Smooth muscle cell (in vitro differentiated cells): ENCODE data around the gene REPS1. TPM values are rescaled to one million over a fixed set of nuclear protein-coding genes. Genes with fewer than 3 reads are reported as not detected.

Experiments used
- DNase-seq: peaks from one replicate; lab custom pipeline; 2025; ENCODE audit not compliant: unreplicated experiment; lab: John Stamatoyannopoulos, UW
- H2AFZ ChIP-seq: fragments of 200-600 bp; sonication (generic); 2 replicates; pipeline ENCODE4 v1.6.0; 2016; ENCODE audit warnings: antibody characterized with exemption, low read depth, mild to moderate bottlenecking
- H3F3A ChIP-seq: fragments of 200-600 bp; sonication (generic); 2 replicates; pipeline ENCODE4 v1.6.0; 2017; ENCODE audit warnings: antibody characterized with exemption, low read depth
- H3K27ac ChIP-seq: fragments of 200-600 bp; sonication (generic); 2 replicates; pipeline ENCODE4 v1.5.1; 2016; ENCODE audit warnings: low read depth, mild to moderate bottlenecking
- H3K27me3 ChIP-seq: fragments of 200-600 bp; sonication (generic); 2 replicates; pipeline ENCODE4 v1.6.1; 2016; ENCODE audit warnings: low read depth, mild to moderate bottlenecking
- H3K36me3 ChIP-seq: fragments of 200-600 bp; sonication (generic); 2 replicates; pipeline ENCODE4 v1.5.1; 2016; ENCODE audit warnings: low read depth
- H3K4me1 ChIP-seq: fragments of 200-600 bp; sonication (generic); 2 replicates; pipeline ENCODE4 v1.5.1; 2016; ENCODE audit warnings: low read depth
- H3K4me2 ChIP-seq: fragments of 200-600 bp; sonication (generic); 2 replicates; pipeline ENCODE4 v1.6.0; 2016; ENCODE audit warnings: mild to moderate bottlenecking
- H3K4me3 ChIP-seq: fragments of 200-600 bp; sonication (generic); 2 replicates; pipeline ENCODE4 v1.5.1; 2016; ENCODE audit warnings: mild to moderate bottlenecking
- H3K79me2 ChIP-seq: fragments of 200-600 bp; sonication (generic); 2 replicates; pipeline ENCODE4 v1.6.0; 2016; ENCODE audit warnings: low read depth, mild to moderate bottlenecking
- H3K9ac ChIP-seq: fragments of 200-600 bp; sonication (generic); 2 replicates; pipeline ENCODE4 v1.6.0; 2016; ENCODE audit warnings: low read depth
- H3K9me3 ChIP-seq: fragments of 200-600 bp; sonication (generic); replicated peaks from 2 replicates; pipeline ENCODE4 v1.5.1; 2016; ENCODE audit warnings: low read depth
- H4K20me1 ChIP-seq: fragments of 200-600 bp; sonication (generic); 2 replicates; pipeline ENCODE4 v1.6.0; 2016; ENCODE audit warnings: low read depth
- CTCF ChIP-seq: fragments of 200-600 bp; sonication (generic); IDR thresholded peaks from 2 replicates; pipeline ENCODE4 v1.5.1; 2017; ENCODE audit warnings: borderline replicate concordance, mild to moderate bottlenecking, antibody characterized with exemption; ENCODE audit not compliant: insufficient read depth, poor library complexity, severe bottlenecking
- WGBS: methylation state at CpG from one replicate; pipeline ENCODE4 v1.1.7; 2016; ENCODE audit warnings: low lambda C conversion rate; 5-methylcytosine and 5-hydroxymethylcytosine counted together
- polyA plus RNA-seq: library from polyadenylated mRNA; unstranded; fragments of >200 nt; fragmentation: Nextera tagmentation; extraction: Ambion mirVana; gene quantifications from 2 replicates; pipeline ENCODE4 v1.2.1, GENCODE V29; 2016
- total RNA-seq: library from RNA; depleted of rRNA; stranded (reverse); fragments of >200 nt; gene quantifications from 2 replicates; pipeline ENCODE4 v1.2.3, GENCODE V29; 2014

The REPS1 gene
- total and polyA plus RNA-seq, 2 experiments from 2014 or later = 29.0 to 58.2 TPM

GRCh38 chr6:139006477-139006876 lies 18.4 kb upstream of the REPS1 start:
- Histone ChIP-seq H3K9ac (no peak overlapping the region), H2AFZ (no peak overlapping the region), H3K9me3 (no peaks in the 10 kb centered on the region), H4K20me1 (no peaks in the 10 kb centered on the region), H3F3A (no peaks in the 10 kb centered on the region), H3K27ac (no peak overlapping the region), H3K27me3 (no peaks in the 10 kb centered on the region), H3K4me3 (no peak overlapping the region), H3K4me1 (no peaks in the 10 kb centered on the region), H3K79me2 (no peaks in the 10 kb centered on the region), H3K4me2 (no peak overlapping the region), H3K36me3 (no peaks in the 10 kb centered on the region)
- no peak for DNase-seq
- 68% methylated on average over 3 of the region's 3 CpGs for WGBS
- TF ChIP-seq CTCF = no peak

GRCh38 chr6:139003751-139004150 lies 15.7 kb upstream of the REPS1 start:
- DNase-seq = no peak
- no peaks in the 10 kb centered on the region for H3K4me1 ChIP-seq
- no peaks in the 10 kb centered on the region for H4K20me1 ChIP-seq
- H3K27ac ChIP-seq = no peak overlapping the region
- no peaks in the 10 kb centered on the region for H3K36me3 ChIP-seq
- no peaks in the 10 kb centered on the region for H3F3A ChIP-seq
- H3K9me3 ChIP-seq = no peaks in the 10 kb centered on the region
- H3K9ac ChIP-seq = no peak overlapping the region
- no peak for TF ChIP-seq CTCF
- H3K4me2 ChIP-seq = no peak overlapping the region
- no peaks in the 10 kb centered on the region for H3K79me2 ChIP-seq
- H3K4me3 ChIP-seq = no peak overlapping the region
- no peaks in the 10 kb centered on the region for H3K27me3 ChIP-seq
- no peak overlapping the region for H2AFZ ChIP-seq

GRCh38 chr6:138999949-139000725 lies 12.1 kb upstream of the REPS1 start:
- no peak overlapping the region for H3K4me3 ChIP-seq
- no peak overlapping the region for H3K4me2 ChIP-seq
- no peaks in the 10 kb centered on the region for H3K36me3 ChIP-seq
- H3K4me1 ChIP-seq = no peaks in the 10 kb centered on the region
- H3K9ac ChIP-seq = no peak overlapping the region
- DNase-seq = no peak
- WGBS = 72% methylated on average over 4 of the region's 4 CpGs
- no peaks in the 10 kb centered on the region for H3K9me3 ChIP-seq
- no peaks in the 10 kb centered on the region for H3F3A ChIP-seq
- no peak overlapping the region for H2AFZ ChIP-seq
- no peaks in the 10 kb centered on the region for H3K79me2 ChIP-seq
- no peaks in the 10 kb centered on the region for H3K27me3 ChIP-seq
- H3K27ac ChIP-seq = no peak overlapping the region
- H4K20me1 ChIP-seq = no peaks in the 10 kb centered on the region
- no peak for TF ChIP-seq CTCF

- no peak for TF ChIP-seq CTCF
- Histone ChIP-seq H3K27ac (no peak overlapping the region), H3K36me3 (no peaks in the 10 kb centered on the region), H2AFZ (no peak overlapping the region), H3K79me2 (no peaks in the 10 kb centered on the region), H3K9ac (no peak overlapping the region), H3K27me3 (no peaks in the 10 kb centered on the region), H3K4me3 (no peak overlapping the region), H3K9me3 (no peaks in the 10 kb centered on the region), H3K4me2 (no peak overlapping the region), H3F3A (no peaks in the 10 kb centered on the region), H3K4me1 (no peaks in the 10 kb centered on the region), H4K20me1 (no peaks in the 10 kb centered on the region)
- DNase-seq = no peak
- WGBS = 95% methylated on average over 5 of the region's 5 CpGs
Observed at GRCh38 chr6:138997136-138997535, 9.1 kb upstream of the REPS1 start.
